SK-N-SH (cell line): ENCODE results near the gene CASP6. TPM values are rescaled to one million over a fixed set of nuclear protein-coding genes. Genes with fewer than 3 reads are reported as not detected.

Source experiments
- CTCF ChIA-PET: fragments of 300-600, 350-600 bp; formaldehyde crosslinking; extraction: SDS; loops from one replicate; lab custom pipeline; 2021; lab: Yijun Ruan, JAX
- POLR2A ChIA-PET: fragments of 350-600 bp; sonication (Branson Sonifier 250); formaldehyde crosslinking; extraction: SDS; loops from one replicate; lab custom pipeline; 2020; ENCODE audit warnings: antibody characterized with exemption, inconsistent platforms; lab: Yijun Ruan, JAX
- DNase-seq: peaks from one replicate; pipeline ENCODE4 v3.0.0; 2012
- H2AFZ ChIP-seq: fragments of 200-600 bp; sonication (generic); 2 replicates; pipeline ENCODE4 v1.8.1; 2016; ENCODE audit warnings: antibody characterized with exemption, mild to moderate bottlenecking, low read depth
- H3F3A ChIP-seq: fragments of 200-600 bp; sonication (generic); replicated peaks from 2 replicates; pipeline ENCODE3; 2016; ENCODE audit warnings: antibody characterized with exemption, mild to moderate bottlenecking; ENCODE audit not compliant: insufficient read depth
- H3K27ac ChIP-seq, 2 experiments: fragments of 200-500 bp in 1 of 2; fragments of 200-600 bp in 1 of 2; sonication (Bioruptor generic) in 1 of 2; sonication (generic), shearing (Covaris generic) in 1 of 2; 2 replicates each; pipeline versions ENCODE4 v1.5.1 to v1.6.1; 2014 to 2016; ENCODE audit warnings: low read depth in 2 of 2, inconsistent platforms in 1 of 2, low read length in 1 of 2, mild to moderate bottlenecking in 1 of 2, mixed read lengths in 1 of 2
- H3K27me3 ChIP-seq: fragments of 200-600 bp; sonication (generic), shearing (Covaris generic); 2 replicates; pipeline ENCODE4 v1.6.1; 2016; ENCODE audit warnings: mixed run types; ENCODE audit not compliant: insufficient read depth
- H3K36me3 ChIP-seq, 2 experiments: fragments of 200-500 bp in 1 of 2; fragments of 200-600 bp in 1 of 2; sonication (Bioruptor generic) in 1 of 2; sonication (generic) in 1 of 2; replicated peaks in 1 of 2; 2 replicates each; pipeline versions ENCODE3 to v1.5.1; 2014 to 2016; ENCODE audit warnings: low read length in 1 of 2, mild to moderate bottlenecking in 1 of 2; ENCODE audit not compliant: insufficient read depth in 2 of 2, control insufficient read depth in 1 of 2
- H3K4me1 ChIP-seq, 2 experiments: fragments of 200-500 bp in 1 of 2; fragments of 200-600 bp in 1 of 2; sonication (Bioruptor generic) in 1 of 2; sonication (generic), shearing (Covaris generic) in 1 of 2; 2 replicates each; pipeline versions ENCODE4 v1.5.1 to v1.6.1; 2014 to 2016; ENCODE audit warnings: low read depth in 1 of 2, low read length in 1 of 2, mixed run types in 1 of 2; ENCODE audit not compliant: insufficient read depth in 2 of 2, control insufficient read depth in 1 of 2
- H3K4me2 ChIP-seq: fragments of 200-600 bp; sonication (generic), shearing (Covaris generic); 2 replicates; pipeline ENCODE4 v1.6.1; 2017; ENCODE audit warnings: mixed run types
- H3K4me3 ChIP-seq, 2 experiments: fragments of 200-500 bp in 1 of 2; fragments of 200-600 bp in 1 of 2; sonication (Bioruptor generic) in 1 of 2; sonication (generic), shearing (Covaris generic) in 1 of 2; 2 replicates each; pipeline versions ENCODE4 v1.5.1 to v1.8.1; 2014 to 2016; ENCODE audit warnings: low read depth in 2 of 2, inconsistent platforms in 1 of 2, low read length in 1 of 2, mild to moderate bottlenecking in 1 of 2, mixed read lengths in 1 of 2, moderate library complexity in 1 of 2
- H3K79me2 ChIP-seq: fragments of 200-600 bp; sonication (generic); 2 replicates; pipeline ENCODE4 v1.8.1; 2017; ENCODE audit warnings: mild to moderate bottlenecking; ENCODE audit not compliant: insufficient read depth
- H3K9ac ChIP-seq: fragments of 200-600 bp; sonication (generic); 2 replicates; pipeline ENCODE4 v1.6.1; 2017; ENCODE audit warnings: mixed run types
- H3K9me2 ChIP-seq: fragments of 200-600 bp; sonication (generic); 2 replicates; pipeline ENCODE4 v1.6.1; 2017; ENCODE audit warnings: mixed run types
- H3K9me3 ChIP-seq: fragments of 200-600 bp; sonication (generic); 2 replicates; pipeline ENCODE4 v1.6.1; 2017; ENCODE audit warnings: mixed run types, mild to moderate bottlenecking, moderate library complexity
- H4K20me1 ChIP-seq: fragments of 200-600 bp; sonication (generic); 2 replicates; pipeline ENCODE4 v1.6.1; 2017; ENCODE audit warnings: mild to moderate bottlenecking, mixed run types; ENCODE audit not compliant: insufficient read depth
- CHD2 ChIP-seq: fragments of 150-350 bp; IDR thresholded peaks from 2 replicates; pipeline ENCODE4 v1.6.1; 2018; ENCODE audit warnings: low read length; ENCODE audit not compliant: partially characterized antibody
- EP300 ChIP-seq, 2 experiments: IDR thresholded peaks; 2 replicates each; pipeline versions ENCODE4 v1.4.0 to v1.6.1; 2012; ENCODE audit warnings: borderline replicate concordance in 1 of 2, low read depth in 1 of 2, low read length in 1 of 2
- FOSL2 ChIP-seq: IDR thresholded peaks from 2 replicates; pipeline ENCODE4 v1.4.0; 2012; ENCODE audit warnings: low read depth, mild to moderate bottlenecking, moderate library complexity, borderline replicate concordance
- GATA2 ChIP-seq: sonication (generic); formaldehyde crosslinking; IDR thresholded peaks from 2 replicates; pipeline ENCODE4 v1.5.0; 2020; ENCODE audit warnings: mild to moderate bottlenecking, missing genetic modification reagents
- JUND ChIP-seq: IDR thresholded peaks from 2 replicates; pipeline ENCODE4 v1.4.0; 2012
- MXI1 ChIP-seq: IDR thresholded peaks from 2 replicates; pipeline ENCODE4 v1.6.1; 2012; ENCODE audit warnings: mild to moderate bottlenecking, low read depth, low read length, improper control_type of control experiment
- NFIC ChIP-seq: IDR thresholded peaks from 2 replicates; pipeline ENCODE4 v1.4.0; 2012; ENCODE audit warnings: borderline replicate concordance
- NRF1 ChIP-seq: IDR thresholded peaks from 2 replicates; pipeline ENCODE4 v1.6.1; 2012; ENCODE audit warnings: low read depth, mild to moderate bottlenecking, low read length
- PBX3 ChIP-seq: IDR thresholded peaks from 2 replicates; pipeline ENCODE4; 2012
- POLR2AphosphoS5 ChIP-seq: IDR thresholded peaks from 2 replicates; pipeline ENCODE4 v1.6.1; 2012; ENCODE audit warnings: low read depth, low read length
- RXRA ChIP-seq: IDR thresholded peaks from 2 replicates; pipeline ENCODE4 v1.4.0; 2012; ENCODE audit warnings: low read depth, mild to moderate bottlenecking, borderline replicate concordance
- SMC3 ChIP-seq: IDR thresholded peaks from 2 replicates; pipeline ENCODE4 v1.6.1; 2012; ENCODE audit warnings: low read depth, low read length, improper control_type of control experiment
- TAF1 ChIP-seq: IDR thresholded peaks from 2 replicates; pipeline ENCODE4 v1.6.1; 2012; ENCODE audit warnings: low read depth, mild to moderate bottlenecking, low read length, moderate library complexity, borderline replicate concordance
- TEAD4 ChIP-seq: IDR thresholded peaks from 2 replicates; pipeline ENCODE4 v1.4.0; 2012; ENCODE audit warnings: mild to moderate bottlenecking, borderline replicate concordance; ENCODE audit not compliant: insufficient read depth
- YY1 ChIP-seq: IDR thresholded peaks from 2 replicates; pipeline ENCODE4 v1.4.0; 2012; ENCODE audit warnings: low read depth, mild to moderate bottlenecking
- WGBS: methylation state at CpG from one replicate; pipeline ENCODE4 v1.1.6; 2017; ENCODE audit warnings: low lambda C conversion rate; 5-methylcytosine and 5-hydroxymethylcytosine counted together
- polyA plus RNA-seq, 3 experiments: library from polyadenylated mRNA; depleted of rRNA; stranded (reverse); fragments of >200 nt; gene quantifications; 2 replicates each; pipeline ENCODE4 v1.2.3, GENCODE V29; 2012

The CASP6 gene
- polyA plus RNA-seq, 1 of the 3 experiments (the other 2 are of a cell fraction): 30.2 TPM

- 86% methylated on average over 7 of the region's 7 CpGs for WGBS
- CTCF ChIA-PET: no interaction called here
- H2AFZ ChIP-seq: no peak overlapping the region
- no peaks in the 10 kb centered on the region for H3K79me2 ChIP-seq
- H3K36me3 ChIP-seq: peaks cover 12 to 16% of the 10 kb centered on the region in 2 experiments
- H3K27me3 ChIP-seq: no peaks in the 10 kb centered on the region
- no peak for TF ChIP-seq EP300 (IDR thresholded peaks at IDR 0.05; ENCODE audit: borderline replicate concordance in 1 of 2, low read depth in 1 of 2, low read length in 1 of 2)
- peak; percentile 35; the same call in 1 of the 2 replicates for TF ChIP-seq JUND
- no peak for TF ChIP-seq NRF1
- no peak for TF ChIP-seq GATA2 (CRISPR knock-in tag)
- TF ChIP-seq MXI1: no peak
- TF ChIP-seq NFIC: no peak
- TF ChIP-seq SMC3: no peak
- TF ChIP-seq TAF1: no peak
- TF ChIP-seq PBX3: no peak
- TF ChIP-seq CHD2: no peak
- no peak for TF ChIP-seq RXRA
- no peak for TF ChIP-seq TEAD4
- TF ChIP-seq POLR2AphosphoS5: no peak
- TF ChIP-seq FOSL2: peak; percentile 53; the same call in 1 of the 2 replicates
- H4K20me1 ChIP-seq: no peaks in the 10 kb centered on the region
- no peak overlapping the region for H3K27ac ChIP-seq
- no peak overlapping the region for H3K9ac ChIP-seq
- no peaks in the 10 kb centered on the region for H3K4me1 ChIP-seq
- H3K4me3 ChIP-seq: no peak overlapping the region
- DNase-seq: no peak
- POLR2A ChIA-PET: no interaction called here
- no peaks in the 10 kb centered on the region for H3K9me3 ChIP-seq
- no peaks in the 10 kb centered on the region for H3F3A ChIP-seq
- no peak overlapping the region for H3K4me2 ChIP-seq
- no peaks in the 10 kb centered on the region for H3K9me2 ChIP-seq
Measured at GRCh38 chr4:109721033-109721432, 17.8 kb upstream of the CASP6 start.

GRCh38 chr4:109719604-109720003 is 16.4 kb upstream of the CASP6 start:
- TF ChIP-seq POLR2AphosphoS5 (no peak), YY1 (no peak)
- Histone ChIP-seq H3K9ac (no peak overlapping the region), H3K79me2 (no peaks in the 10 kb centered on the region), H2AFZ (no peak overlapping the region), H3K9me3 (no peaks in the 10 kb centered on the region), H3K9me2 (no peaks in the 10 kb centered on the region), H3K4me2 (no peak overlapping the region), H3K27ac (no peak overlapping the region), H3K4me1 (no peaks in the 10 kb centered on the region), H3K27me3 (no peaks in the 10 kb centered on the region), H3F3A (no peaks in the 10 kb centered on the region), H4K20me1 (no peaks in the 10 kb centered on the region), H3K36me3 (peaks cover 6 to 16% of the 10 kb centered on the region in 2 experiments), H3K4me3 (no peak overlapping the region)
- WGBS: 98% methylated on average over 4 of the region's 4 CpGs
- POLR2A ChIA-PET: no interaction called here
- no peak for DNase-seq
- CTCF ChIA-PET: no interaction called here
